GM20000 (cell line): ENCODE measurements around the gene MASP2.
"Not testable (repeated sequence)": the region's sequence is repeated elsewhere in the genome, so short reads cannot be mapped to it uniquely, and the experiment has no call there.

Experiments
- DNase-seq: peaks from one replicate; pipeline ENCODE4 v3.0.0; 2012; ENCODE audit warnings: low spot score
- CTCF ChIP-seq: IDR thresholded peaks from 2 replicates; pipeline ENCODE4 v1.5.1; 2012; ENCODE audit warnings: mild to moderate bottlenecking, control low read depth; ENCODE audit errors: extremely low read depth, missing control alignments

The MASP2 gene

GRCh38 chr1:11056504-11056903 is 9.5 kb upstream of the MASP2 start:
- no peak for TF ChIP-seq CTCF
- DNase-seq = no peak

GRCh38 chr1:11055676-11056075 is 8.6 kb upstream of the MASP2 start:
- no peak for TF ChIP-seq CTCF
- no peak for DNase-seq

DNA sequence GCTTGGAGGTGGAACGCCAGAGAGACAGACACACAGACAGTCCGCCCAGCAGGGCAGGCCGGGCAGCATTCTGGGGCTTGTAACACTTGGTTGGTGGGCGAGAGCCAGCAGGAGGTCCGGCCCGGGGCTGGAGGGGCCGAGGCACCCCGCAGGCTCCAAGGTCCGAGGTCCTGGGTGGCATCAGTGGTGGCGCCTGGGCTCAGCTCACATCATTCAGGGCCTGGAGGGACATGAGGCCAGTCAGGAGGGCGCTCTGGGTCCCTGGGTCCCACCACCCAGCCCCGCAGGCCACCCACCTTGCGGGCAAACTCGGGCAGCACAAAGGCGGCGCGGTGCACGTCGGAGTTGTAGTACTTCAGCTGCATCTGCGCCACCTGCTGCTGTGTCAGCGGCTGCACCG is 7.6 kb upstream of the MASP2 start:
- TF ChIP-seq CTCF = no peak
- DNase-seq = no peak

- no peak for TF ChIP-seq CTCF
- DNase-seq = no peak
Observed at GRCh38 chr1:11054181-11054580, 7.1 kb upstream of the MASP2 start.

- no peak for TF ChIP-seq CTCF
- DNase-seq = no peak
Observed at GRCh38 chr1:11053758-11054137, 6.7 kb upstream of the MASP2 start.

GRCh38 chr1:11052839-11053757 is 6.1 kb upstream of the MASP2 start:
- TF ChIP-seq CTCF = no peak
- DNase-seq = no peak

GRCh38 chr1:11051781-11052511 is 4.9 kb upstream of the MASP2 start:
- no peak for TF ChIP-seq CTCF

DNA sequence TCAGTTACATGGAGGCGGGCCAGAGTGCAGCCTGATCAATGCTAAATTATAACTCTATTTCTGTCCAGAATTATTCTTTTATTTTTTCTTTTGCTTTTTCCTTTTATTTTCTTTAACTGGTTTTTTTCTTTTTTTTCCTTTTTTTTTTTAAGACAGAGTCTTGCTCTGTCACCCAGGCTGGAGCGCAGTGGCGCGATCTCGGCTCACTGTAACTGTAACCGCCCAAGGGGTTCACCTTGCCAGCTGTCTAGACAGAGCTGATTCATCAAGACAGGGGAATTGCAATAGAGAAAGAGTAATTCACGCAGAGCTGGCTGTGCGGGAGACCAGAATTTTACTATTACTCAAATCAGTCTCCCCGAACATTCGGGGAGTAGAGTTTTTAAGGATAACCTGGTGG is 4.1 kb upstream of the MASP2 start:
- not testable (repeated sequence) for DNase-seq

More at GRCh38 chr1:11051781-11052511, 4.9 kb upstream of the MASP2 start:
- no peak for DNase-seq
